MM.1S (cell line): ENCODE measurements around the gene TAPBP.

Experiments
- DNase-seq: peaks from one replicate; pipeline ENCODE4 v3.0.0-alpha.2; 2015
- H2AFZ ChIP-seq: fragments of 300-600 bp; sonication (generic); 2 replicates; pipeline ENCODE4 v1.6.0; 2016; ENCODE audit warnings: antibody characterized with exemption, low read length
- H3F3A ChIP-seq: fragments of 300-600 bp; sonication (generic); 2 replicates; pipeline ENCODE4 v1.6.1; 2016; ENCODE audit warnings: mild to moderate bottlenecking, antibody characterized with exemption, low read length, moderate library complexity, mixed read lengths; ENCODE audit not compliant: insufficient read depth
- H3K27ac ChIP-seq: fragments of 300-600 bp; sonication (generic); 2 replicates; pipeline ENCODE4 v1.5.1; 2016; ENCODE audit warnings: mild to moderate bottlenecking, low read length
- H3K27me3 ChIP-seq: fragments of 300-600 bp; sonication (generic); replicated peaks from 2 replicates; pipeline ENCODE4 v1.6.0; 2016; ENCODE audit warnings: low read length; ENCODE audit not compliant: insufficient read depth
- H3K36me3 ChIP-seq: fragments of 300-600 bp; sonication (generic); replicated peaks from 2 replicates; pipeline ENCODE4 v1.6.1; 2016; ENCODE audit warnings: mild to moderate bottlenecking, low read length, mixed read lengths; ENCODE audit not compliant: insufficient read depth
- H3K4me1 ChIP-seq: fragments of 300-600 bp; sonication (generic); 2 replicates; pipeline ENCODE4 v1.6.1; 2016; ENCODE audit warnings: low read length, mixed read lengths
- H3K4me2 ChIP-seq: fragments of 300-600 bp; sonication (generic); 2 replicates; pipeline ENCODE4 v1.6.0; 2016; ENCODE audit warnings: low read depth, low read length
- H3K4me3 ChIP-seq: fragments of 300-600 bp; sonication (generic); 2 replicates; pipeline ENCODE4 v1.5.1; 2016; ENCODE audit warnings: low read length, mixed read lengths
- H3K79me2 ChIP-seq: fragments of 300-600 bp; sonication (generic); 2 replicates; pipeline ENCODE4 v1.6.1; 2016; ENCODE audit warnings: mixed run types, low read length, mixed read lengths
- H3K9ac ChIP-seq: fragments of 300-600 bp; sonication (generic); 2 replicates; pipeline ENCODE4 v1.6.1; 2016; ENCODE audit warnings: low read length, mixed read lengths
- H3K9me2 ChIP-seq: fragments of 300-600 bp; sonication (generic); replicated peaks from 2 replicates; pipeline ENCODE4 v1.6.1; 2016; ENCODE audit warnings: mild to moderate bottlenecking, low read length, mixed read lengths; ENCODE audit not compliant: insufficient read depth
- H3K9me3 ChIP-seq: fragments of 300-600 bp; sonication (generic); replicated peaks from 2 replicates; pipeline ENCODE4 v1.6.1; 2016; ENCODE audit warnings: mild to moderate bottlenecking, low read length, mixed read lengths; ENCODE audit not compliant: insufficient read depth
- H4K20me1 ChIP-seq: fragments of 300-600 bp; sonication (generic); 2 replicates; pipeline ENCODE4 v1.6.1; 2016; ENCODE audit warnings: mild to moderate bottlenecking, low read length, moderate library complexity, mixed read lengths; ENCODE audit not compliant: insufficient read depth
- CTCF ChIP-seq: fragments of 300-600 bp; sonication (generic); IDR thresholded peaks from 2 replicates; pipeline ENCODE4 v1.5.1; 2016; ENCODE audit warnings: antibody characterized with exemption, low read length, mixed read lengths
- EZH2 ChIP-seq: fragments of 300-600 bp; sonication (generic); optimal IDR thresholded peaks from 2 replicates; pipeline ENCODE3; 2017; ENCODE audit warnings: low read depth, mild to moderate bottlenecking, antibody characterized with exemption, low read length, mixed read lengths
- EZH2phosphoT487 ChIP-seq: fragments of 300-600 bp; sonication (generic); IDR thresholded peaks from 2 replicates; pipeline ENCODE4 v1.6.1; 2018; ENCODE audit warnings: antibody characterized with exemption, low read length

TAPBP gene

DNA sequence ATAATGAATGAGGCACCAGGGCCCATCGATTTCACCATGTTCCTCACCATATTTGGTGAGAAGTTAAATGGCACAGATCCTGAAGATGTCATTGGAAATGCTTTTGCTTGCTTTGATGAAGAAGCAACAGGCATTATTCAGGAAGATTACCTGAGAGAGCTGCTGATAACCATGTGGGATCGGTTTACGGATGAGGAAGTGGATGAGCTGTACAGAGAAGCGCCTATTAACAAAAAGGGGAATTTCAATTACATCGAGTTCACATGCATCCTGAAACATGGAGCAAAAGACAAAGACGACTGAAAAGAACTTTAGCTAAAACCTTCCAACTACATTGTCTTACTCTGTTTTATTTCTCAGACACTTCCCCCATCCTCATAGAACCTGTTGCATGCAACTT lies 25.3 kb upstream of the TAPBP start:
- H3F3A ChIP-seq: peaks cover 9% of the 10 kb centered on the region
- H2AFZ ChIP-seq: no peak overlapping the region
- peaks cover 11% of the 10 kb centered on the region for H3K4me1 ChIP-seq
- H3K9me2 ChIP-seq: no peaks in the 10 kb centered on the region
- H3K79me2 ChIP-seq: no peaks in the 10 kb centered on the region
- no peak overlapping the region for H3K4me2 ChIP-seq
- H3K27ac ChIP-seq: no peak overlapping the region
- no peaks in the 10 kb centered on the region for H4K20me1 ChIP-seq
- H3K9ac ChIP-seq: no peak overlapping the region
- no peak for TF ChIP-seq CTCF
- no peak for TF ChIP-seq EZH2
- TF ChIP-seq EZH2phosphoT487: no peak
- H3K27me3 ChIP-seq: no peaks in the 10 kb centered on the region
- H3K9me3 ChIP-seq: no peaks in the 10 kb centered on the region
- DNase-seq: no peak
- no peak overlapping the region for H3K4me3 ChIP-seq
- no peaks in the 10 kb centered on the region for H3K36me3 ChIP-seq

DNA sequence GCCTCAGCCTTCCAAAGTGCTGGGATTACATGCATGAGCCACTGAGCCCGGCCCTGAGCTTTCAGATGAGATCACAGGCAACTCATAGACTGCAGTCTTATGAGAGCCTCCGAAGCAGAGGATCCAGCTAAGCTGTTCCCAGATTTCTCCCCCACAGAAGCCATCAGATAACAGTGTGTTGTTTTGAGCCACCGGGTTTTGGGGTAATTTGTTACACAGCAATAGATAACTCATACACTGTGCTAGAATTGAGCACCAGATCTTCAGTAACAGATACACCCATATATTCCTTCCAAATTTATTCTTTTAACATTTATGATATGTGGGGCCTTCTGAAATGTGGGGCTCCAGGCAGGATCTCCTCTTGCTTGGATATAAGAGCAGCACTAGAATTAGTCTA lies 22.6 kb upstream of the TAPBP start:
- no peak overlapping the region for H3K4me3 ChIP-seq
- no peaks in the 10 kb centered on the region for H3K4me1 ChIP-seq
- H3K9me3 ChIP-seq: no peaks in the 10 kb centered on the region
- DNase-seq: no peak
- no peaks in the 10 kb centered on the region for H3K36me3 ChIP-seq
- no peak overlapping the region for H3K4me2 ChIP-seq
- no peak overlapping the region for H2AFZ ChIP-seq
- H3F3A ChIP-seq: no peaks in the 10 kb centered on the region
- no peak overlapping the region for H3K27ac ChIP-seq
- H3K9ac ChIP-seq: no peak overlapping the region
- TF ChIP-seq EZH2phosphoT487 (no peak), CTCF (no peak), EZH2 (no peak)
- H3K79me2 ChIP-seq: no peaks in the 10 kb centered on the region
- H3K9me2 ChIP-seq: no peaks in the 10 kb centered on the region
- no peaks in the 10 kb centered on the region for H4K20me1 ChIP-seq
- no peaks in the 10 kb centered on the region for H3K27me3 ChIP-seq

DNA sequence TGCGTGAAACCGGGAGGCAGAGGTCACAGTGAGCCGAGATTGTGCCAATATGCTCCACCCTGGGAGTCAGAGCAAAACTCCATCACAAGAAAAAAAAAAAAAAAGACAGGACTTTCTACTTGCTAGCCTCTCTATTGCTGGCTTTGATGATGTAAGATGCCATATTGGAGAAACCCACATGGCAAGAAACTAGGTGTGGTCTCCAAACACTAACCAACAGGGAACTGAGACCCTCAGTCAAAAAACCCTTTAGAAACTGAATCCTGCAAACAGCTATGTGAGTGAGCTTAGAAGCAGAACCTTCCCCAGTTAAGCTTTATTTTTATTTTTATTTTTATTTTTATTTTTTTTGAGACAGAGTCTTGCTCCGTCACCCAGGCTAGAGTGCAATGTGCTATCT lies 22.0 kb upstream of the TAPBP start:
- no peak overlapping the region for H3K9ac ChIP-seq
- no peaks in the 10 kb centered on the region for H3K79me2 ChIP-seq
- no peaks in the 10 kb centered on the region for H3K9me2 ChIP-seq
- H3K4me1 ChIP-seq: no peaks in the 10 kb centered on the region
- no peaks in the 10 kb centered on the region for H3K27me3 ChIP-seq
- no peak for DNase-seq
- no peak overlapping the region for H3K27ac ChIP-seq
- no peaks in the 10 kb centered on the region for H3K36me3 ChIP-seq
- TF ChIP-seq EZH2: no peak
- no peak for TF ChIP-seq EZH2phosphoT487
- no peak for TF ChIP-seq CTCF
- no peak overlapping the region for H2AFZ ChIP-seq
- no peaks in the 10 kb centered on the region for H3K9me3 ChIP-seq
- H3K4me3 ChIP-seq: no peak overlapping the region
- H3F3A ChIP-seq: no peaks in the 10 kb centered on the region
- H4K20me1 ChIP-seq: no peaks in the 10 kb centered on the region
- H3K4me2 ChIP-seq: no peak overlapping the region
